Stimulated activated CD8-positive, alpha-beta memory T cell treated with anti-CD3 and anti-CD28 coated beads, Interleukin-2, amount 100 ng/mL, for 48 hours (primary cell): ENCODE results near the gene KLHDC7A.
"Not testable (repeated sequence)": the region's sequence is repeated elsewhere in the genome, so short reads cannot be mapped to it uniquely, and the experiment has no call there.

ENCODE experiments used
- DNase-seq, 2 donors: peaks; one replicate each; pipeline ENCODE4 v3.0.0-alpha.2; 2020; ENCODE audit warnings: low read depth in 2 of 2

Gene KLHDC7A

DNA sequence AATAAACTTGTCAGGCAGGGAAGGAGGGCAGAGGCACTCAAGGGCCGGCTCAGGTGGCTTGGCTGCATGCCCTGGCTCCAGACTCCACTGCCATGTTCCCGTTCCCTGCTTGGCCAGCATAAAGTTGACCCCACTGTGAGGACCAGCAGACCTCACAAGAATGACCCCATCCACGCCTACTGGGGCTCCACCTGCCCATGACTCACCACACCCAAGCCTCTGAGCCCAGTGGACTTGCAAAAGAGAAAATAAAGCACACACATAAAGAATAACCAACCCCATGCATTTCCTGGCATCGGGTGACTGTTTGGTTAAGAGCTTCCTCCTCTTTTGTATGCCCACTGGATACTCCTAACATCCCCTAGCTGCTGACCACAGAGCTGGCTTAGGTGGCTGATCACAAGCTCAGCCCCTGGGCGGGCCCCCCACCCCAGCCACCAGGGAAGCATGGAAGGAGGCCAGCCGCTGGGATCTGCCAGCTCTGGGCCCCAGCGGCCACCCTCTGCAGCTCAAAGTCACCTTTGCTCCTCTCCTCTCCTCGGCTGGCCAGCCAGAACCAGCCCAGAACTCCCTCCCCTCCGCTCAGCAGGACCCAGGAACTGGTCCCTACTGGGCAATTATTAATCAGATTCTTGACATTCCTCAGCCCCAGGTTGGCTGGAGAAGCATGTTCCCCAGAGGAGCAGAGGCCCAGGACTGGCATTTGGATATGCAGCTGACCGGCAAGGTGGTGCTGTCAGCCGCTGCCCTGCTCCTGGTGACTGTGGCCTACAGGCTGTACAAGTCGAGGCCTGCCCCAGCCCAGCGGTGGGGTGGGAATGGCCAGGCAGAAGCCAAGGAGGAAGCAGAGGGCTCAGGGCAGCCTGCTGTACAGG lies at the start of gene KLHDC7A:
Gene KLHDC7A (plus strand): TSS at position 616 of the 875 bp plus-strand sequence. CDS start 52 bp downstream, at position 668.
- DNase-seq, result no peak

DNA sequence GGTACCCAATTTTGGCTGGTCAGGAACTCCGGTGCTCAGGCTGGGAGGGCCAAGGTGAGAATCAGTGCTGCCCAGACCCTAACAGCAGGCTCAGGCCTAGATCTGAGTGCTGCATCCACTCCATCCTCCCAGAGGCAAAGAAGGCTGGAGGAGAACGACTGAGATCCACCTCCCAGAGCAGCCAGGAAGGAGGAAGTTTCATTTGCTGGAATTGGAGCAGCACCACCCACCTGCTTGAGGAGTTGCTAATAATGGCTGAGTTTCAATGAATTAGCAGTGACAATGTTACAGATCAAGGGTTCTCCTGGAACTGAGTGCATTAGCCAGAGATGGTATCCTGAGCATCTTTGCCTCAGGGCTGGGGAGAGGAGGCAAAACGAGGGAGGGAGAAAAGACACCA lies 46.7 kb upstream of the KLHDC7A start:
- DNase-seq, result no peak

DNA sequence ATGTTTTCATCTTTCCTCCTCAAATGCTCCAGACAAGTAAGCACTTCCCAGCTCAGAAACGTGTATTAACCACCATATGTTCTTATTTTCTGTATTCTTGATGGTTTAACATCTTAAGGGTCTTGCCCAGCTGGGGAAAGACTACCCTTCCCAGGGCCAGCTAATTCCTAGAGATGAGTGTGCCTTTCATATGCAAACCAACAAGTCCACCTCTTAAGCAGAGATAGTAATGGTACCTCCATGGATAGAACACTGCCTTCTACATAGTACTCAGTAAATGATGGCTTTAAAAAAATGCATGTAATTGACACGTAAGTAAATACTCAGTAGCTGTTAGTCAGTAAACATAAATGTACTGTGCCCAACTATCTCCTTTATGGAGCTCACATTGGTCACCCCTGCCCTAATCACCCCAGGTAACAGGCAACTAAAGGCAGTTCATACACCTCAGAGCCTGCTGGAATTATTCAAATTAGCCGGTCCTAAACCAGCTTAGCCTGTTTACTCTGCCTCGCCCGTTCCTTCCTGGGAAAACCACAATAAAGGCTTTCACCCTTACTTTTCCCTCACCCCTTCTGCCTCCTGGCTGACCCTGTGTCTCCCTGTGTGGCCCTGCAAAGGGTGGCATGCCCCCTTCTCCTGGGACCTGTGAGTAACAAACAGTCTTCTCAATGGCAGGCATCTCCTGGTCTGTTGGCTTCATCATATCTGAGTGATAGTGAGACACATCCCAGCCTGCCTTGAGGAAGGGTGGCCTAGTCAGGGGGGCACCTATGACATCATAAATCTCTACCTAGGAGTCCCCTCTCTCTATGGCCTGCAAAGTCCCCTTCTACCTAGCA lies 40.1 kb upstream of the KLHDC7A start:
- no peak for DNase-seq

DNA sequence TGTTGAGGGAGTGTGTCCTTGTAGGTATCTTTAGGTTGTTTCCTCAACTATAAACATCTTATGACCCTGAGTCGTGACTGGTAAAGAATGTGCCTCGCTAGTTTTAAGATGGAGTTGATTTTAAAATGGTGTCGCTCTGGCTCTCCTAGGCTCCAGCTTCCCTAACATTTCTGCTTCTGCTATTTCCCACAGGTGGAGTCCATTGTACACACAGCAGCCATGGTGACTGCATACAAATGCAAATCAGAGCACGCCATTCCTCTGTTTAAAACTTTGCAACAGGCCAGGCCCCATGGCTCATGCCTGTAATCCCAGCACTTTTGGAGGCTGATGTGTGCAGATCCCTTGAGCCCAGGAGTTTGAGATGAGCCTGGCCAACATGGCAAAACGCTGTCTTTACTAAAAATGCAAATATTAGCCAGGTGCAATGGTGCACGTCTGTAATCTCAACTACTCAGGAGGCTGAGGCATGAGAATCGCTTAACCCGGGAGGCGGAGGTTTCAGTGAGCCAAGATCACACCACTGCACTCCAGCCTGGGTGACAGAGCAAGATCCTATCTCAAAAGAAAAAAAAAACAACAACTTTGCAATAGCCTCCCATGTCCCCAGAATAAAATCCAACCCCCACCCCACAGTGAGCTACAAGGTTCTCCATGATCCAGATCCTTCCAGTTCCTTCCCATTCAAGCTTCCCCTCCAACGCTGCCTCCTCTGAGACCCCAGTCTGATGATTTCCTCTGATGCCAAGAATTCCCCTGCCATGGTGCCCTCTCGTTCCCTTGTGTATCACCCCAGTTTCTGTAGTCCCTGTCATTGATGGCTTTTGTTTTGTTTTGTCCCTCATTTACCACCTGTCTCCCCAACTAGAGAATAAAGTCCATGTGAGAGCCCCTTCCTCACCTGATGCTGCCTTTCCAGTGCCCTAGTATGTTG lies 36.9 kb upstream of the KLHDC7A start:
- no peak for DNase-seq

DNA sequence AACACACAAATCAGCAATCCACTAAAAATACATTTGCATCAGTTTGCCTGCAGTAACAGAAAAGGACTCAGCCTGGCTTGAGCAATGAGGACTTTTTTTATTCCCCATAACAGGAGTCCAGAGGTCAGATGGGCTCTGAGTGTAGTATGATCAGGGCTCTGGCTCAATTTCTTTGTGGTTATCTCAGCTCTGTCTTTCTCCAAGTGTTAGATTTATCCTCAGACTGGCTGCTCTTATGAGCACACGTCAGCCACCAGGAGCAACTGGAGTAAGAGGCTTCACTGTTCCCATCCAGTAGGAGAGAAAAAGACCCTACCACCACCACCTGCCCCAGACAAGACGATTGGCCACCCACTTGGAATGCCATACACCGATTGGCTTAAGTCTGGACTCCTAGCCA lies 36.2 kb upstream of the KLHDC7A start:
- no peak for DNase-seq

DNA sequence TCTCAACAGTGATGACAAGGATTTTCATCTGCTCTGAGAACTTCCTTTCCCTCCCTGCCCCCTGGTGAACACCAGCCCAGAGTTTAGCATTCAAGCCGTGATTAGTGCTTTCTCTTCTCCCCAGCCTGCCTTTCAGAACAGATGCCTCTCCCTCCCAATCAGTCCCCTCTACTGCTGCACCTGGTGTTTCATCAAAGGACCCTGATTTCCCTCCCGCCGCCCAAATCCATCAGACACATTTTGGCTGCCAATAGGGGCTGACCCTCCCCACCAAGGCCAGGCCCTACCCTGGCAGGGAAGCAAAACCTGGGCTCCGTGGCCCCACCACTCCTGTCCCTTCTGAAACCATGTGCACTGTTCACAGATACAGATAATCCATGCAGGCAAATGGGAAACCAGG lies 34.0 kb upstream of the KLHDC7A start:
- no peak for DNase-seq

DNA sequence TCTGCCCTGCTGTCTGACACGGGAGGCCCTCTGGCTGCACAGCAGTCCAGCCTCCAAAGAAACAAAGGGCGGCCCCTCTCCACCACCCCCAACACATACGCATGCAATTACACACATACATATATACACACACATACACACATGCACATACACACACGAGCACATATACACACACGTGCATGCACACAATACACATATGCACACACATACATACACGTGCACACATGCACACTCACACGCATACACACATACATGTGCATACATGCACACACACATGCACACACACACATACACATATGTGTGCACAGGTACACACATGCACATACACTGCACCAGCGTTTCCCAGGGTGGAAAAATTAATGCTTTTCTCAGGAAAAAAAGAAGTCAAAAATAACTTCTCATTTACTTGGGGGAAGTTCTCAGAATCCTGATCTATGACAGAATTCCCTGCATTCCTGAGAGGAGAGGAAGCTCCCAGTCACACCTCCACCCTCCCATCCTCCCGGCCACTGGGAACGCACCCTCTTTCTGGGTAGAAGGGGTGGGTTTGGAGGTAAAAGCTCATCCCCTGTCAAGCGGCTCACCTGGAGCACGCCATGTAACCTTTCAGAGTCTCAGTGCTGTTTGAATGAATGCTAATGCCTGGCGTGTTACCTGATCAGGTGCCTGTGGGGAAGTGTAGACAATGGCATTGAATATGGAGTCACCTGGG lies 33.1 kb upstream of the KLHDC7A start:
- no peak for DNase-seq

DNA sequence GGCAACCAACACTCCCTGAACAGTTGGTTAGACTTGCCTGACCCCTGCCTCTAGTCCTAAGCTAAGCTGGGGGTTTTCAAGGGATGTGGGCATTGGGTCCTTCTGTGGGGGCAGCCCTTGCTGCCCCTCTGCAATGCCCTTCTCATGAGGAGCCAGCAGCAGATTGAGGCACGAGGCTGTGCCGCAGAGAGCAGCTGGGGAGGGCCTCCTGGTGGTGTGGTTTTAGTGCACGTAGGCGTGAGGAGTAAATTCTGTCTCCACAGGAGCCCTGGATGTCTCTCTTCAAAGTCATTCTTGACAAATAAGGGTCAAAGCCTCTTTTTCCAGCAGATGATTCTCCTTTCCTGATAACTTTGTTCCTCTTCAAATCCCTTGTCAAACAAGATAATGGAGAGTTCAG lies 31.8 kb upstream of the KLHDC7A start:
- no peak for DNase-seq

DNA sequence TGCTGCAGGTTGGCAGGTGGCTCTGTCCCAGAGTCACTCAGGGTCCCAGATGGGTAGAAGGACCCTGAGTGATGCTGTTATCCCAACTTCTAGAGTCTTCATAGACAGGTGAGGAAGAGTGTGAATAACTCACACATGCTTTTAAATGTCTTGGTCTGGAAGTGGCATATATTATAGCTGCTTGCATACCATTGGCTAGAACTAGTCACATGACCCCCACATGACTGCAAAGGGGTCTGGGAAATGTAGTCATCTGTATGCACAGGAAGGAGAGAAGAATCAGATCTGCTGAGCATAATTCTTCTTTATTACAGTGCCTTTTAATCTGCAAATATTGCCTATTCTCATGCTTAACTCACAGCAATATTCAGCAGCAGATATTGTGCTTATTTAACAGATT lies 28.2 kb upstream of the KLHDC7A start:
- no peak for DNase-seq

DNA sequence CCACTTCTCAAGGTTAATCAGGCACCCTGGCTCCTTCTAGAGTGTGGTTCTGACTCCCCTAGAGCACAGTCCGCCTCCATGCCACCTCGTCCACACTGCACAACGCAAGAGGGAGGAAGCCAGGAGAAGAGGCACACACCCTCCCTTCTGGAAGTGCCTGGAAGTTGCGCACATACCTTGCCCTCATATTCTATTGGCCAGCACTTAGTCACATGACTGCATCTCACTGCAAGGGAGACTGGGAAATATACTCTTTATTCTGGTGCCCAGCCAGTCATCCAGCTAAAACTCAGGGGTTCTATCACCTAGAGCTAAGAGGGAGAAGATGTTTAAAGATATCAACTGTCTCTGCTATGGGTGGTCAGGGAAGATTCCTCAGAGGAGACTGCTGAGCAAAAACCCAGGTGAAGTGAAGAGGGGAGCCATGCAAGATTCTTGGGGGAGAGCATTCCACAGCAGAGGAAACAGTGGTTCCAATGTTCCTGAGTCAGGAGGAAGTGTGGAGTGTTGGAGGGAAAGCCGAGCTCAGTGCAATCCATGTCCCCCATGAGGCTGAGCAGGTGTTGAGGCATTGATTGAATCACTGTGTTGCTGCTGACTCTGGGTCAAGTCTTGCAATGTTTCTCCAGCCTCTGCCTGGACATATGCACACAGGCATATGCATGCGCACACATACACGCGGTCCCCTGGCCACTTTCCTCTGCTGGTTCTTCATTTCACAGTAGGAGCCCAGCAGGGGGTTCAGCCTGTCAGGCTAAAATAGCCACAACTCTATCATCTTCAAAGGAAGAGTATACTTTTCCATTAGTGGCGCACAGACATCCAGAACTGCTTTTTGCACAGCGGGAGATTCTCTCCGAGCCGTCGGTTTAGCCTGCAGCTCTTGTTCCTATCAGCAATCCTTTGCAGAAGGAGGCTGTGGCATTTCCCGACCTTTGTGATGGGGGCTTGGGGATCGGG lies 22.3 kb upstream of the KLHDC7A start:
- DNase-seq, result no peak

DNA sequence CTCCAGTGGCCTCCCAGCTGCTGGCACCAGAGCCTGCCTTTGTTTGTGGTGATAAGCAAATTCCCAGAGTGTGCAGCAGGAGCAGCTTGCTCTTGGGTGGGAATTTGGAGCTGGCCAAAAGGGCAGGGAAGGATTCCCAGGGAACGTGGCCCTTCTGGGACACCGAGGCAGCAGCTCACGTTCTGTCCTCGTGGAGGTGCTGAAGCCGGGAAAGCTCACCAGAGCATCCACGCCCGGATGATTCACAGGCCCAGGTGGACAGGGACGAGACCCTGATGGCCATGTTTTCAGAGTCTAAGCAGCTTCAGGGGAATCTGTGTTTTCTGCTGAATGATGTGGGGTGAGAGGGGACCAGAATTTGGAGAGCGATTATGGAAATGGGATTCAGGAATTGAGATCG lies 19.1 kb upstream of the KLHDC7A start:
- no peak for DNase-seq

DNA sequence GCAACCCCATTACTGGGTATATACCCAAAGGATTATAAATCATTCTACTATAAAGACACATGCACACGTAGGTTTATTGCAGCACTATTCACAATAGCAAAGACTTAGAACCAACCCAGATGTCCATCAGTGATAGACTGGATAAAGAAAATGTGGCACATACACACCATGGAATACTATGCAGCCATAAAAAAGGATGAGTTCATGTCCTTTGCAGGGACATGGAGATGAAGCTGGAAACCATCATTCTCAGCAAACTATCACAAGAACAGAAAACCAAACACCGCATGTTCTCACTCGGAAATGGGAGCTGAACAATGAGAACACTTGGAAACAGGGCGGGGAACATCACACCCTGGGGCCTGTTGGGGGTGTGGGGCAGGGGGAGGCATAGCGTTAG lies 18.2 kb upstream of the KLHDC7A start:
- not testable (repeated sequence) for DNase-seq

DNA sequence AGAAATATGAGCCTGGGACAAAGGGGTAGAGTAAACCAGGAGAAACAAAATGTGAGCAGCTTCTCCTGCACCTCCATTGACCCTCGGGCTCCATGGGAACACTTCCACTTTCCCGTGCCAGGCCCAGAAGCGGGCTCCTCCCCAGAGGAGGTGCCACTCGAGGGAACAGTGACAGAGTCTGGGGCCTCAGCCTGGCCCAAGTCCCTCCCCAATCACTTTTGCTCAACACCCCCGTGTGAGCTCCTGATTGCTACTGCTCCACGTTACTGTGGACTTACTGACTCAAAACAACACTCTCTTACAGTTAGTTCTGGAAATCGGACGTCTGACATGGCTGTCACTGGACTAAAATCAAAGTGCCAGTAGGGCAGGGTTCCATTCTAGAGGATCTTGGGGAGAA lies 17.7 kb upstream of the KLHDC7A start:
- DNase-seq, result no peak

DNA sequence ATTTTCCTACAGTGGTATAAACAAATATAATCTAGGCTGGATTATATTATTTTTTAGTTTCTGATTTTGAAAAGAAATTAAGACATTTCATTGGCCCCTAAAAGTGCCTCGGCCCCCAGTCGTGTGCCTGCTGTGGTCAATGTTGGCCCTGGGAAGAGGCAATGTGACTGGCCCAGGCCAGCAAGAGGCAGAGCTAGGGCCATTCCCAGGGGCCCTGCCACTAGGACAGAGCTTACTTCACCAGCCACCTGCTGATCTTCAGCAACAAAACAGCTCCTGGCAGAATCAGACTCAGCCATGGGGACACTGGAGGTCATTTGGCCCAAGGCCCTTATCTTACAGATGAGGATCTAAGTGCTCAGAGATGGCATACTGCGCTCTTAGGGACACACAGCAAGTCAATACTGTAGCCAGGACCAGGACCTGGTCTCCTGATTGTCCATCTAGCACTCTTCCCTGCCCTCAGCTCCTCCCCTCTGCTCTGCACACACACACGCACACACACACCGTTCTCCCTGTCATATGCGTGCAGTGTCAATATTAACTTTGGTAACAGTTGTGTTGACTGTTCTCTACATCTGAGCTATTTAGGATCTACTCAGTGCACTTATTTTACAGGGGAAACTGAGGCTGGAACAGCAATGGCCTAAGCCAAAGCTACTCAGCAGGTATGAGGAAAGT lies 16.6 kb upstream of the KLHDC7A start:
- no peak for DNase-seq

DNA sequence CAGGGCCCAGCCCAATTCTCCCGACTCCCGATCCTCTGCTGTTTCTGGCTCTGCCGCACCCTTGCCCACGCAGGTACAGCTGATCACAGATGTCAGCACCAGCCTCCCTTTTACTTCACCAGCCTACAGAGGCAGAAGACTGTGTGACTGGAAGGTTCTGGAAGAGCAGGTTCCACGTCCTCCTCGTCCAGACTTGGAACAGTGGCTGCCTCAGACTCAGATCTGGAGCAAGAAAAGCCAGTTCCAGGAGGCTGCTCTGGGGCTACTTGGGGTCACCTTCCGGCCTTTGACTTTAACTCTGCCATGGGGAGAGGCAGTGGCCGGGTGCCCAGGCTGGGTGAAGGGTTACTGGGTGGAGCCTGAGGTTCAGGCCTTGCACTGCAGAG lies 16.1 kb upstream of the KLHDC7A start:
- DNase-seq, result no peak

DNA sequence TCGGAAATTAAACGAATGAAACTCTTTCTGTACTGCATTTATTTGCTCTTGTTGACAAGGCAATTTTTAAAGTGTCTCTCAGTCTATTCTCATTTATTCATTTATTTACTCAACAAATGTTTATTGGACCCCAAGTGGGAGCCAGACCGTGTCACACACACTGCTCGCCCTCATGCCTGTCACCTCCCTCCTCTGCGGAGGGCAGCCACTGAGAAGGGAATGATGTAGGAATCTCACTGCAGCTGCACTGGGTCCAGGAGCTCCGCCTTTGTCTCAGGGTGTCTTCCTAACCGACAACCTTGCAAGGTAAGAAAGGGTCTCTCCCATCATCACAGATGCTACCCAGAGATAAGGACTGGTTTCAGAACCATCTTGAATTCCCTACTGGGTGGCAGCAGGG lies 14.1 kb upstream of the KLHDC7A start:
- no peak for DNase-seq

DNA sequence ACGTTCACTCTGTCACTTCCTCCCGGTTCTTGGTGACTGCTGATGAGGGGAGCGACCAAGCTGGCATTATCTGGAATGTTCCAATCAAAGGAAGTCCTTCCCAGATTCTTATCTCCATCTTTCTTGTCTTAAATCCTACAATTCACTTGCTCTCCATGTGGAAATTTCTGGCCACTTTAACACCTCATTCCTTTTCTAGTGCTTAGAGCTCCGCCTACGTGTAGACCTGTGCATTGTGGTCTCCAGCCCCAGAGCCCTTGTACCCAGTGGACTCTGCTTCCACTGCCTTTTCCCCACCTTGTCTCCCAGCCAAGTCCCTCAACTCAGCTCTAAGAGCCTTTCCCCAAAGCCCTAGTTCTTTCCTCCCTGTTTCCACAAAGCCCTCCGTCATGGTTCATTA lies 12.2 kb upstream of the KLHDC7A start:
- no peak for DNase-seq

DNA sequence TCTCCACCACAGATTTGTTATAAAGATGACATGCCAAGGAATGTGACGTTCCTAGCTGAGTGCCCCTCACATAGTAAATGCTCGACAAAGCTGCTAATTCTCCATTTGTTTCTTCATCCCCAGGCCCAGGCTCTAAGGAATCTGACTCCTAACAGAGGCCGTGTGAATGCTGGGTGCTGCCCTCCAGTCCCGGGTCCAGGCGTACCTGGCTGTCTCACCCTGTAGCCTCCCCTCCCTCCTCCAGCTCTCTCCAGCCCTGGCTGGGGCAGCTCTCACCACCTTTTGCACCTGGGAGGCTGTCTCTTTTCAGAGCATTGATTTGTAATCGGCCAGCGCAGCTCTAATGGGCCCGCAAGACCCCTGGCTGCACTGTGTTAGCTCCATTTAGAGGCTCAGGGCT lies 11.2 kb upstream of the KLHDC7A start:
- no peak for DNase-seq

DNA sequence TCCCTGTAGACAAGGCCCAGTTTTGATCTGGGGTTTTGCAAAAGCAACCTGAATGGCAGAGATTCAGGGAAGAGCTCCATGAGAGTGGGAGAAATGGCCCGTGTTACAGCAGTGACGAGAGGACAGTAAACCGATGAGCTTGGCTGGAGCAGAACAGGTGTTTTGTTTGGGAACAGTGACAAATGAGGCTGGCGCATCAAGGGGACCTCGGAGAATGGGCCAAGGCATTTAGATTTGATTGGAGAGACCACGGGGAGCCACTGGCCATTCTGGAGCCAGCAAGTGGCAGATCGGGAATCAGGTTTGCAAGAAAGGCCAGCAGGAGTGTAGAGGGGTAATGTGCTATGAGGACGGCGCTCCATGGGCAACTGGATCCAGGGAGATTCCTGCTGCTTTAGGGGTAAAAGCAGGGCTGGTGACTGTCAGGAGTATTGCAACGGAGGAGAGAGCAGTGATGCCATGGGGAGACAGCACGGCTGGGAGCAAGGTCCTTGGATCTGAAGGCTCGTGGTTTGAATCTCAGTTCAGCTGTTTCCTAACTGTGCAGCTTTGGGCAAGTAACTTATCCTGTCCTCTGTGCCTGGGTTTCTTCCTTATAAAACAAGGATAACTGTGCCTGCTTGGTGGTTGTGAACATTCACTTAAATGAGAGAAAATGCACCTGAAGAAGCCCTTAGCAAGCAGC lies 9.9 kb upstream of the KLHDC7A start:
- no peak for DNase-seq
